Adrenal gland (tissue), 12 donors: ENCODE results near the gene ZMAT5. TPM values are rescaled to one million over a fixed set of nuclear protein-coding genes. Genes with fewer than 3 reads are reported as not detected.
A peak's percentile ranks its signal among the peaks of the same experiment; 100 is the strongest.

Experiments used
- DNase-seq, 7 donors: peaks; one replicate each; pipeline ENCODE4 v3.0.0-alpha.2; 2019 to 2020
- H3K27ac ChIP-seq, 5 donors: fragments of 200-600 bp; sonication (generic) in 4 of 5; 1 replicate in 3 of 5; 2 replicates in 2 of 5; pipeline versions ENCODE4 v1.5.1 to v1.8.0; 2016 to 2020; ENCODE audit warnings: mild to moderate bottlenecking in 1 of 5
- H3K27me3 ChIP-seq: fragments of 200-600 bp; 2 replicates; pipeline ENCODE4 v1.8.0; 2021
- H3K36me3 ChIP-seq, 2 donors: fragments of 200-600 bp; replicated peaks in 1 of 2; 1 replicate in 1 of 2; 2 replicates in 1 of 2; pipeline versions ENCODE4 v1.5.1 to v1.8.0; 2018 to 2022
- H3K4me1 ChIP-seq, 2 donors: fragments of 200-600 bp; replicated peaks in 1 of 2; 1 replicate in 1 of 2; 2 replicates in 1 of 2; pipeline versions ENCODE4 v1.5.1 to v1.8.0; 2018 to 2021
- H3K4me3 ChIP-seq, 4 donors: fragments of 200-600 bp; sonication (generic) in 3 of 4; one replicate each; pipeline ENCODE4 v1.5.1; 2016 to 2018
- H3K9me3 ChIP-seq, 3 donors: fragments of 200-600 bp; sonication (generic) in 1 of 3; replicated peaks in 1 of 3; 1 replicate in 2 of 3; 2 replicates in 1 of 3; pipeline versions ENCODE4 v1.5.1 to v1.8.0; 2016 to 2021
- CTCF ChIP-seq, 6 experiments: fragments of 450-650 bp in 4 of 6; fragments of 200-600 bp in 2 of 6; sonication (generic) in 1 of 6; IDR thresholded peaks; 1 replicate in 5 of 6; 2 replicates in 1 of 6; pipeline versions ENCODE4 v1.5.1 to v1.8.0; 2016 to 2021; ENCODE audit warnings: antibody characterized with exemption in 6 of 6, mild to moderate bottlenecking in 2 of 6, moderate library complexity in 1 of 6
- POLR2A ChIP-seq, 2 donors: fragments of 450-650 bp; IDR thresholded peaks; one replicate each; pipeline ENCODE4 v1.6.1; 2017; ENCODE audit warnings: antibody characterized with exemption in 2 of 2, mild to moderate bottlenecking in 2 of 2, moderate library complexity in 1 of 2
- WGBS, 4 donors: extraction: QIAGEN DNeasy Blood & Tissue Kit in 2 of 4; methylation state at CpG; one replicate each; pipeline versions ENCODE4 v1.1.5 to v1.1.7; 2013 to 2017; 5-methylcytosine and 5-hydroxymethylcytosine counted together
- intact Hi-C, 2 donors: fragments of 100-400 bp; cut with DNase I; formaldehyde crosslinking; loops; one replicate each; pipeline versions ENCODE4 v1.14.1 to v1.15.0; 2022 to 2023
- polyA plus RNA-seq, 3 donors: library from polyadenylated mRNA; stranded (reverse); fragments of 200-250 nt in 2 of 3; fragments of 350-450 nt in 1 of 3; fragmentation: Illumina TruSeq in 1 of 3; extraction: RNeasy Lipid Tissue Mini Kit (QIAGEN cat#74804) in 1 of 3; gene quantifications; one replicate each; pipeline ENCODE4 v1.2.3, GENCODE V29; 2013 to 2014
- total RNA-seq, 9 donors: library from RNA; depleted of rRNA in 4 of 9; stranded (reverse); fragments of >200 nt in 4 of 9; fragments of 120-200 nt in 1 of 9; fragmentation: NEBNext Ultra II Directional in 1 of 9; extraction: Animal tissue kit (Norgen Biotek cat#: 25700) in 1 of 9; gene quantifications; one replicate each; pipeline versions ENCODE4 v1.1.0 to v1.2.4, GENCODE V29; 2013 to 2023
- donor health status: healthy with polysubstance abuse.
- donor health status: Bipolar disorder and iron deficiency.
- donor health status: DM: yes; HTN: yes; CAD: no.
- donor health status: DM: no; HTN: no; CAD: no.
- donor health status: DM: no; HTN: no; CAD: no.
- donor health status: DM: yes; HTN: yes; CAD: no.

Gene ZMAT5
- total and polyA plus RNA-seq, 12 donors, result 13.1 to 97.8 (median 34.8) TPM

- H3K27ac ChIP-seq, result peak overlapping the region in 4 of 5 donors; percentile 65 to 93 (median 84)
- no peaks in the 10 kb centered on the region for H3K27me3 ChIP-seq
- H3K36me3 ChIP-seq, result peaks cover 0 to 21% of the 10 kb centered on the region in 2 donors
- no peaks in the 10 kb centered on the region for H3K9me3 ChIP-seq
- peaks cover 18 to 22% of the 10 kb centered on the region in 2 donors for H3K4me1 ChIP-seq
- TF ChIP-seq POLR2A (IDR thresholded peaks at IDR 0.05) (no peak), CTCF (IDR thresholded peaks at IDR 0.05) (no peak)
- H3K4me3 ChIP-seq, result peak overlapping the region in 3 of 4 donors; percentile 66 to 93 (median 85)
- WGBS, 4 donors, result 50 to 60% (median 55%) methylated on average over 13 to 15 of the region's 15 CpGs
- peak in 2 of 7 donors; percentile 25 to 57 for DNase-seq
- intact Hi-C loops, result no loop called here
Observed at GRCh38 chr22:29765905-29766631, 739 bp downstream of the ZMAT5 start.

- Histone ChIP-seq H3K27ac (no peak overlapping the region), H3K9me3 (no peaks in the 10 kb centered on the region), H3K4me1 (peaks cover 8 to 11% of the 10 kb centered on the region in 2 donors), H3K27me3 (no peaks in the 10 kb centered on the region), H3K4me3 (no peak overlapping the region), H3K36me3 (no peaks in the 10 kb centered on the region)
- intact Hi-C loops, result no loop called here
- 80 to 93% (median 86%) methylated on average over 15 of the region's 15 CpGs for WGBS, 4 donors
- DNase-seq, result no peak
- TF ChIP-seq CTCF (IDR thresholded peaks at IDR 0.05), result no peak
- no peak for TF ChIP-seq POLR2A (IDR thresholded peaks at IDR 0.05)
Observed at GRCh38 chr22:29762263-29762662, 4.5 kb downstream of the ZMAT5 start.

GRCh38 chr22:29758959-29759358 is 7.8 kb downstream of the ZMAT5 start:
- Histone ChIP-seq H3K36me3 (no peaks in the 10 kb centered on the region), H3K9me3 (no peaks in the 10 kb centered on the region), H3K4me1 (no peaks in the 10 kb centered on the region), H3K4me3 (no peak overlapping the region), H3K27me3 (no peaks in the 10 kb centered on the region), H3K27ac (no peak overlapping the region)
- intact Hi-C loops, result no loop called here
- no peak for TF ChIP-seq POLR2A (IDR thresholded peaks at IDR 0.05)
- TF ChIP-seq CTCF (IDR thresholded peaks at IDR 0.05), result no peak
- WGBS, 4 donors, result 42 to 65% (median 56%) methylated on average over 5 of the region's 5 CpGs
- DNase-seq, result no peak

- H3K9me3 ChIP-seq, result no peaks in the 10 kb centered on the region
- 80 to 88% (median 83%) methylated on average over 6 to 7 of the region's 7 CpGs for WGBS, 4 donors
- no peak overlapping the region for H3K27ac ChIP-seq
- no peaks in the 10 kb centered on the region for H3K27me3 ChIP-seq
- no peaks in the 10 kb centered on the region for H3K36me3 ChIP-seq
- H3K4me3 ChIP-seq, result no peak overlapping the region
- TF ChIP-seq CTCF (IDR thresholded peaks at IDR 0.05), result no peak
- no peaks in the 10 kb centered on the region for H3K4me1 ChIP-seq
- DNase-seq, result no peak
- intact Hi-C loops, result no loop called here
Observed at GRCh38 chr22:29758068-29758622, 8.7 kb downstream of the ZMAT5 start.
